NCI-H2171 treated with DMSO at 0.1 percent for 48 hours (cell line): ENCODE results near the gene LMO2.

Experiments used
- DNase-seq: peaks from one replicate; lab custom pipeline; 2025; lab: John Stamatoyannopoulos, UW

The LMO2 gene

GRCh38 chr11:33913991-33914390 lies 22.1 kb upstream of the LMO2 start:
- no peak for DNase-seq

GRCh38 chr11:33912405-33913361 lies 20.8 kb upstream of the LMO2 start:
- DNase-seq, result peak; percentile 93

GRCh38 chr11:33910958-33911339 lies 19.1 kb upstream of the LMO2 start:
- DNase-seq, result no peak

- no peak for DNase-seq
These were observed 18.6 kb upstream of the LMO2 start for GRCh38 chr11:33910296-33910957.

GRCh38 chr11:33909552-33909951 lies 17.7 kb upstream of the LMO2 start:
- no peak for DNase-seq

- DNase-seq, result no peak
These were observed 17.3 kb upstream of the LMO2 start for GRCh38 chr11:33909150-33909549.

GRCh38 chr11:33907421-33907820 lies 15.5 kb upstream of the LMO2 start:
- no peak for DNase-seq

- DNase-seq, result no peak
These were observed 14.8 kb upstream of the LMO2 start for GRCh38 chr11:33906484-33907186.

GRCh38 chr11:33904102-33904501 lies 12.2 kb upstream of the LMO2 start:
- DNase-seq, result no peak

- no peak for DNase-seq
These were observed 8.4 kb upstream of the LMO2 start for GRCh38 chr11:33900159-33900840.

- peak; percentile 64 for DNase-seq
These were observed 7.6 kb upstream of the LMO2 start for GRCh38 chr11:33899400-33900037.

GRCh38 chr11:33898957-33899356 lies 7.1 kb upstream of the LMO2 start:
- peak; percentile 35 for DNase-seq

GRCh38 chr11:33897761-33898375 lies 6.0 kb upstream of the LMO2 start:
- no peak for DNase-seq

- no peak for DNase-seq
These were observed 5.0 kb upstream of the LMO2 start for GRCh38 chr11:33896911-33897310.

GRCh38 chr11:33895752-33896137 lies 3.9 kb upstream of the LMO2 start:
- peak; percentile 93 for DNase-seq

- DNase-seq, result no peak
These were observed 2.5 kb upstream of the LMO2 start for GRCh38 chr11:33894398-33894746.

GRCh38 chr11:33893711-33894397 lies 2.0 kb upstream of the LMO2 start:
- no peak for DNase-seq

GRCh38 chr11:33892906-33893594 lies 1.2 kb upstream of the LMO2 start:
- DNase-seq, result no peak

- DNase-seq, result no peak
These were observed 2.0 kb downstream of the LMO2 start for GRCh38 chr11:33889821-33890378.

GRCh38 chr11:33889296-33889695 lies 2.6 kb downstream of the LMO2 start:
- DNase-seq, result no peak
